Endothelial cell of umbilical vein (primary cell): ENCODE measurements around the gene ISY1. TPM values are rescaled to one million over a fixed set of nuclear protein-coding genes. Genes with fewer than 3 reads are reported as not detected.

Experiments
- BruUV-seq: library from RNA; stranded (reverse); fragments of 400-500 nt; replicated peaks from 2 replicates; lab custom pipeline; 2021; lab: Mats Ljungman, UMichigan
- CTCF ChIA-PET: fragments of 300-600, 350-600 bp; sonication (Branson Sonifier 250); formaldehyde crosslinking; loops from one replicate; lab custom pipeline; 2021; ENCODE audit warnings: antibody characterized with exemption, inconsistent platforms; lab: Charles Lee
- POLR2A ChIA-PET: fragments of 300-600, 350-600 bp; sonication (Branson Sonifier 250); formaldehyde crosslinking; loops from one replicate; lab custom pipeline; 2021; ENCODE audit warnings: antibody characterized with exemption, inconsistent platforms; lab: Charles Lee
- DNase-seq: peaks from one replicate; pipeline ENCODE4 v3.0.0-alpha.2; 2011; ENCODE audit warnings: low read depth, low spot score
- FAIRE-seq: peaks from 2 replicates; lab custom pipeline; 2011; peaks lifted over from hg19 to GRCh38; lab: Jason Lieb, UNC
- H2AFZ ChIP-seq: 2 replicates; pipeline ENCODE4 v1.6.0; 2012; ENCODE audit warnings: low read depth, low read length, control low read depth, inconsistent platforms
- H3K27ac ChIP-seq: 2 replicates; pipeline ENCODE4 v1.5.1; 2011; ENCODE audit warnings: low read depth, mild to moderate bottlenecking, control low read depth, low read length, moderate library complexity; ENCODE audit not compliant: insufficient read depth
- H3K27me3 ChIP-seq, 2 experiments: 2 replicates each; pipeline versions ENCODE4 v1.6.0 to v1.6.1; 2011; ENCODE audit warnings: low read length in 2 of 2, mixed read lengths in 1 of 2; ENCODE audit not compliant: control insufficient read depth in 2 of 2, insufficient read depth in 2 of 2
- H3K36me3 ChIP-seq, 2 experiments: 2 replicates in 1 of 2; 3 replicates in 1 of 2; pipeline ENCODE4 v1.5.1; 2011; ENCODE audit warnings: low read length in 2 of 2, mild to moderate bottlenecking in 1 of 2, moderate library complexity in 1 of 2; ENCODE audit not compliant: control insufficient read depth in 2 of 2, insufficient read depth in 2 of 2; ENCODE audit errors: extremely low read depth in 1 of 2
- H3K4me1 ChIP-seq: 3 replicates; pipeline ENCODE4 v1.5.1; 2011; ENCODE audit warnings: mild to moderate bottlenecking, low read length; ENCODE audit not compliant: control insufficient read depth, insufficient read depth; ENCODE audit errors: extremely low read depth
- H3K4me2 ChIP-seq: 2 replicates; pipeline ENCODE4 v1.6.1; 2011; ENCODE audit warnings: low read length, control low read depth, mixed read lengths; ENCODE audit not compliant: insufficient read depth
- H3K4me3 ChIP-seq, 3 experiments: fragments of 200-600 bp in 1 of 3; sonication (generic), shearing (Covaris generic) in 1 of 3; replicated peaks in 1 of 3; 2 replicates each; pipeline ENCODE4 v1.5.1; 2011 to 2016; ENCODE audit warnings: control low read depth in 3 of 3, low read length in 3 of 3, mild to moderate bottlenecking in 2 of 3, inconsistent platforms in 1 of 3, low read depth in 1 of 3, moderate library complexity in 1 of 3; ENCODE audit not compliant: insufficient read depth in 1 of 3
- H3K79me2 ChIP-seq: 2 replicates; pipeline ENCODE4 v1.6.0; 2012; ENCODE audit warnings: low read length, inconsistent platforms; ENCODE audit not compliant: control insufficient read depth, insufficient read depth
- H3K9ac ChIP-seq: replicated peaks from 2 replicates; pipeline ENCODE3; 2011; ENCODE audit warnings: low read length, control low read depth; ENCODE audit not compliant: insufficient read depth; ENCODE audit errors: extremely low read depth
- H3K9me1 ChIP-seq: replicated peaks from 3 replicates; pipeline ENCODE4 v1.6.0; 2011; ENCODE audit warnings: mild to moderate bottlenecking, low read length; ENCODE audit not compliant: control insufficient read depth, insufficient read depth; ENCODE audit errors: extremely low read depth
- H3K9me3 ChIP-seq: replicated peaks from 2 replicates; pipeline ENCODE4 v1.5.1; 2012; ENCODE audit warnings: low read length, inconsistent platforms; ENCODE audit not compliant: control insufficient read depth, insufficient read depth
- H4K20me1 ChIP-seq: replicated peaks from 2 replicates; pipeline ENCODE3; 2011; ENCODE audit warnings: mild to moderate bottlenecking, low read length; ENCODE audit not compliant: control insufficient read depth, insufficient read depth; ENCODE audit errors: extremely low read depth
- EZH2 ChIP-seq: IDR thresholded peaks from 2 replicates; pipeline ENCODE4 v1.6.1; 2012; ENCODE audit warnings: borderline replicate concordance, low read depth, mild to moderate bottlenecking, moderate library complexity, low read length, inconsistent platforms; ENCODE audit not compliant: severe bottlenecking
- FOS ChIP-seq: IDR thresholded peaks from 2 replicates; pipeline ENCODE4 v1.6.1; 2011; ENCODE audit warnings: mild to moderate bottlenecking, low read length, moderate library complexity, borderline replicate concordance; ENCODE audit not compliant: insufficient read depth
- GATA2 ChIP-seq: IDR thresholded peaks from 2 replicates; pipeline ENCODE4 v1.7.0; 2011; ENCODE audit warnings: low read depth, mild to moderate bottlenecking, moderate library complexity, mixed read lengths, low read length; ENCODE audit not compliant: insufficient read length, insufficient read depth
- JUN ChIP-seq: IDR thresholded peaks from 2 replicates; pipeline ENCODE4 v1.6.1; 2011; ENCODE audit warnings: borderline replicate concordance, low read depth; ENCODE audit not compliant: insufficient read length, insufficient read depth
- MAX ChIP-seq: IDR thresholded peaks from 2 replicates; pipeline ENCODE4 v1.6.1; 2011; ENCODE audit not compliant: insufficient read depth, insufficient read length
- MYC ChIP-seq: IDR thresholded peaks from one replicate; pipeline ENCODE4 v1.6.1; 2011; ENCODE audit warnings: mild to moderate bottlenecking, low read depth, low read length
- POLR2A ChIP-seq: IDR thresholded peaks from 2 replicates; pipeline ENCODE4 v1.6.1; 2012; ENCODE audit warnings: low read depth, mild to moderate bottlenecking, control low read depth, low read length
- POLR2AphosphoS5 ChIP-seq: IDR thresholded peaks from 2 replicates; pipeline ENCODE4 v1.6.1; 2012; ENCODE audit warnings: low read depth, mild to moderate bottlenecking, control low read depth, low read length, moderate library complexity; ENCODE audit not compliant: insufficient read depth
- dilution Hi-C: fragments of 300-500 bp; cut with MboI; formaldehyde crosslinking; loops from one replicate; pipeline ENCODE4 v1.15.0; 2019; ENCODE audit warnings: low sequenced_read_pairs; ENCODE audit not compliant: extremely low pct_ligation_motif_present
- intact Hi-C: fragments of 100-400 bp; cut with micrococcal nuclease; formaldehyde crosslinking; loops from one replicate; pipeline ENCODE4 v1.10.0; 2022
- polyA plus RNA-seq, 4 experiments: library from polyadenylated mRNA; depleted of rRNA in 3 of 4; stranded (reverse) in 3 of 4; unstranded in 1 of 4; fragments of >200 nt; gene quantifications; 2 replicates each; pipeline versions ENCODE4 v1.2.1 to v1.2.3, GENCODE V29; 2011 to 2012; ENCODE audit warnings: missing spikeins in 1 of 4
- total RNA-seq: library from RNA; stranded (reverse); gene quantifications from 2 replicates; pipeline ENCODE4 v1.2.3, GENCODE V29; 2021
- TF ChIP-seq, protein P1 (sequence below), 2 donors: IDR thresholded peaks; 1 replicate in 1 of 2; 2 replicates in 1 of 2; pipeline ENCODE4 v1.5.1; 2011; ENCODE audit warnings: low read length in 2 of 2, mild to moderate bottlenecking in 2 of 2, moderate library complexity in 2 of 2, control low read depth in 1 of 2, inconsistent platforms in 1 of 2, low read depth in 1 of 2; ENCODE audit not compliant: insufficient read depth in 1 of 2; ENCODE audit errors: extremely low read depth in 1 of 2

Gene ISY1
- total and polyA plus RNA-seq, 2 donors (not counting 3 experiments of a cell fraction or from before 2014, with no cell fraction given), result 50.7 to 59.4 TPM

- FAIRE-seq (no peak), DNase-seq (no peak)
- Histone ChIP-seq H3K4me3 (no peak overlapping the region), H3K4me2 (no peak overlapping the region), H3K36me3 (peaks cover 21 to 47% of the 10 kb centered on the region in 2 experiments), H3K9me3 (no peaks in the 10 kb centered on the region), H2AFZ (no peak overlapping the region), H3K27ac (no peak overlapping the region), H3K79me2 (no peaks in the 10 kb centered on the region), H3K27me3 (no peaks in the 10 kb centered on the region), H4K20me1 (no peaks in the 10 kb centered on the region), H3K9me1 (no peaks in the 10 kb centered on the region), H3K9ac (no peak overlapping the region), H3K4me1 (no peaks in the 10 kb centered on the region)
- no peak for TF ChIP-seq MAX
- no peak for TF ChIP-seq POLR2A
- no peak for TF ChIP-seq GATA2
- TF ChIP-seq JUN, result no peak
- TF ChIP-seq FOS, result no peak
- no peak for TF ChIP-seq MYC
- TF ChIP-seq, protein P1, sequence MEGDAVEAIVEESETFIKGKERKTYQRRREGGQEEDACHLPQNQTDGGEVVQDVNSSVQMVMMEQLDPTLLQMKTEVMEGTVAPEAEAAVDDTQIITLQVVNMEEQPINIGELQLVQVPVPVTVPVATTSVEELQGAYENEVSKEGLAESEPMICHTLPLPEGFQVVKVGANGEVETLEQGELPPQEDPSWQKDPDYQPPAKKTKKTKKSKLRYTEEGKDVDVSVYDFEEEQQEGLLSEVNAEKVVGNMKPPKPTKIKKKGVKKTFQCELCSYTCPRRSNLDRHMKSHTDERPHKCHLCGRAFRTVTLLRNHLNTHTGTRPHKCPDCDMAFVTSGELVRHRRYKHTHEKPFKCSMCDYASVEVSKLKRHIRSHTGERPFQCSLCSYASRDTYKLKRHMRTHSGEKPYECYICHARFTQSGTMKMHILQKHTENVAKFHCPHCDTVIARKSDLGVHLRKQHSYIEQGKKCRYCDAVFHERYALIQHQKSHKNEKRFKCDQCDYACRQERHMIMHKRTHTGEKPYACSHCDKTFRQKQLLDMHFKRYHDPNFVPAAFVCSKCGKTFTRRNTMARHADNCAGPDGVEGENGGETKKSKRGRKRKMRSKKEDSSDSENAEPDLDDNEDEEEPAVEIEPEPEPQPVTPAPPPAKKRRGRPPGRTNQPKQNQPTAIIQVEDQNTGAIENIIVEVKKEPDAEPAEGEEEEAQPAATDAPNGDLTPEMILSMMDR (IDR thresholded peaks at IDR 0.05; ENCODE audit: extremely low read depth in 1 of 2, insufficient read depth in 1 of 2, low read depth in 1 of 2, low read length in 2 of 2), result no peak
- no peak for TF ChIP-seq POLR2AphosphoS5
- no peak for TF ChIP-seq EZH2
- intact Hi-C loops, result no loop called here
- POLR2A ChIA-PET, result no interaction called here
- no TSS peak for BruUV-seq
- CTCF ChIA-PET, result interaction anchor here (1.2 to 5.2 kb wide), 2 partner anchors 11 to 162 kb away, joined by 4 to 27 read pairs; no protein-coding TSS in a partner anchor
- dilution Hi-C loops, result no loop called here
These were observed 28.6 kb downstream of the ISY1 start for GRCh38 chr3:129132097-129132866.
